ENCODE measurements around the gene TOX2. TPM values are rescaled to one million over a fixed set of nuclear protein-coding genes. Genes with fewer than 3 reads are reported as not detected.

Gene TOX2
- total RNA-seq, 5 donors from 2014 or later (not counting 1 experiment from before 2014, with no cell fraction given) = 0.38 to 3.0 (median 1.6) TPM

- H3K4me1 Mint-ChIP-seq = peaks cover 9 to 28% (median 14%) of the 10 kb centered on the region in 3 donors
- no peaks in the 10 kb centered on the region for H3K9me3 ChIP-seq
- POLR2A ChIA-PET = no interaction called here
- CTCF ChIA-PET = no interaction called here
- no peaks in the 10 kb centered on the region for H3K27me3 Mint-ChIP-seq
- no peak overlapping the region for H3K4me3 Mint-ChIP-seq
- no peak overlapping the region for H3K4me3 ChIP-seq (ENCODE audit: control insufficient read depth in 1 of 2, extremely low read depth in 1 of 2, low read length in 1 of 2)
- H3K36me3 ChIP-seq (ENCODE audit: control insufficient read depth in 2 of 2, extremely low read depth in 1 of 2, insufficient read depth in 1 of 2, low read length in 1 of 2) = peaks cover 0 to 6% of the 10 kb centered on the region in 2 donors
- no peak overlapping the region for H3K27ac Mint-ChIP-seq
- no peak overlapping the region for H3K27ac ChIP-seq (ENCODE audit: low read length)
- WGBS (ENCODE audit: insufficient coverage) = 95% methylated on average over 14 of the region's 16 CpGs
- peak in 2 of 35 experiments; percentile 2 to 21 for DNase-seq
- peaks cover 0 to 14% of the 10 kb centered on the region in 2 experiments for H3K27me3 ChIP-seq (replicated peaks in 1 of 2; ENCODE audit: control insufficient read depth in 2 of 2, extremely low read depth in 1 of 2, insufficient read depth in 2 of 2, low read length in 1 of 2)
- no peak for ATAC-seq (replicated peaks in 1 of 4)
- peaks cover 0 to 7% of the 10 kb centered on the region in 2 experiments for H3K4me1 ChIP-seq (ENCODE audit: control insufficient read depth in 1 of 2, extremely low read depth in 1 of 2, insufficient read depth in 2 of 2, low read length in 2 of 2)
- no peaks in the 10 kb centered on the region for H3K36me3 Mint-ChIP-seq
- H3K9me3 Mint-ChIP-seq = no peaks in the 10 kb centered on the region
Observed at GRCh38 chr20:44054118-44054517, 139.5 kb downstream of the TOX2 start.

GRCh38 chr20:44054849-44055248 lies 140.2 kb downstream of the TOX2 start:
- no peaks in the 10 kb centered on the region for H3K27me3 Mint-ChIP-seq
- H3K4me3 ChIP-seq (ENCODE audit: control insufficient read depth in 1 of 2, extremely low read depth in 1 of 2, low read length in 1 of 2) = no peak overlapping the region
- no peak overlapping the region for H3K27ac ChIP-seq (ENCODE audit: low read length)
- ATAC-seq (replicated peaks in 1 of 4) = no peak
- H3K4me3 Mint-ChIP-seq = no peak overlapping the region
- peaks cover 0 to 14% of the 10 kb centered on the region in 2 experiments for H3K27me3 ChIP-seq (replicated peaks in 1 of 2; ENCODE audit: control insufficient read depth in 2 of 2, extremely low read depth in 1 of 2, insufficient read depth in 2 of 2, low read length in 1 of 2)
- no peak for DNase-seq
- WGBS (ENCODE audit: insufficient coverage) = 100% methylated on average over 1 of the region's 3 CpGs
- no peak overlapping the region for H3K27ac Mint-ChIP-seq
- POLR2A ChIA-PET = no interaction called here
- no peaks in the 10 kb centered on the region for H3K9me3 ChIP-seq
- CTCF ChIA-PET = interaction anchor here in 1 of 2 donors (1.8 kb wide), 1 partner anchor 26 kb away, joined by 4 read pairs; no protein-coding TSS in a partner anchor
- H3K4me1 ChIP-seq (ENCODE audit: control insufficient read depth in 1 of 2, extremely low read depth in 1 of 2, insufficient read depth in 2 of 2, low read length in 2 of 2) = peaks cover 0 to 7% of the 10 kb centered on the region in 2 experiments
- no peaks in the 10 kb centered on the region for H3K36me3 Mint-ChIP-seq
- peaks cover 9 to 28% (median 14%) of the 10 kb centered on the region in 3 donors for H3K4me1 Mint-ChIP-seq
- H3K36me3 ChIP-seq (ENCODE audit: control insufficient read depth in 2 of 2, extremely low read depth in 1 of 2, insufficient read depth in 1 of 2, low read length in 1 of 2) = peaks cover 0 to 6% of the 10 kb centered on the region in 2 donors
- H3K9me3 Mint-ChIP-seq = no peaks in the 10 kb centered on the region

- Mint-ChIP-seq H3K4me1 (peaks cover 18 to 36% (median 22%) of the 10 kb centered on the region in 3 donors), H3K4me3 (no peak overlapping the region), H3K27ac (no peak overlapping the region), H3K9me3 (no peaks in the 10 kb centered on the region), H3K36me3 (no peaks in the 10 kb centered on the region), H3K27me3 (no peaks in the 10 kb centered on the region)
- ChIA-PET POLR2A (no interaction called here), CTCF (interaction anchor here (1.1 to 1.8 kb wide), 2 partner anchors 24 to 25 kb away, joined by 3 to 4 read pairs; no protein-coding TSS in a partner anchor)
- peaks cover 0 to 14% of the 10 kb centered on the region in 2 experiments for H3K27me3 ChIP-seq (replicated peaks in 1 of 2; ENCODE audit: control insufficient read depth in 2 of 2, extremely low read depth in 1 of 2, insufficient read depth in 2 of 2, low read length in 1 of 2)
- peaks cover 0 to 6% of the 10 kb centered on the region in 2 donors for H3K36me3 ChIP-seq (ENCODE audit: control insufficient read depth in 2 of 2, extremely low read depth in 1 of 2, insufficient read depth in 1 of 2, low read length in 1 of 2)
- H3K9me3 ChIP-seq = no peaks in the 10 kb centered on the region
- peak; percentile 41 to 79 (median 67) for DNase-seq
- H3K4me1 ChIP-seq (ENCODE audit: control insufficient read depth in 1 of 2, extremely low read depth in 1 of 2, insufficient read depth in 2 of 2, low read length in 2 of 2) = peaks cover 0 to 7% of the 10 kb centered on the region in 2 experiments
- H3K4me3 ChIP-seq (ENCODE audit: control insufficient read depth in 1 of 2, extremely low read depth in 1 of 2, low read length in 1 of 2) = no peak overlapping the region
- no peak overlapping the region for H3K27ac ChIP-seq (ENCODE audit: low read length)
- ATAC-seq (replicated peaks in 1 of 4) = peak; percentile 81 to 100 (median 94)
- WGBS (ENCODE audit: insufficient coverage) = 71% methylated on average over 9 of the region's 13 CpGs
Observed at GRCh38 chr20:44056010-44056698, 141.5 kb downstream of the TOX2 start.

GRCh38 chr20:44057698-44058675 lies 143.3 kb downstream of the TOX2 start:
- 97% methylated on average over 3 of the region's 5 CpGs for WGBS (ENCODE audit: insufficient coverage)
- Histone ChIP-seq H3K27ac (ENCODE audit: low read length) (no peak overlapping the region), H3K4me1 (ENCODE audit: control insufficient read depth in 1 of 2, extremely low read depth in 1 of 2, insufficient read depth in 2 of 2, low read length in 2 of 2) (peaks cover 0 to 7% of the 10 kb centered on the region in 2 experiments), H3K4me3 (ENCODE audit: control insufficient read depth in 1 of 2, extremely low read depth in 1 of 2, low read length in 1 of 2) (no peak overlapping the region), H3K9me3 (no peaks in the 10 kb centered on the region), H3K27me3 (replicated peaks in 1 of 2; ENCODE audit: control insufficient read depth in 2 of 2, extremely low read depth in 1 of 2, insufficient read depth in 2 of 2, low read length in 1 of 2) (peaks cover 0 to 8% of the 10 kb centered on the region in 2 experiments), H3K36me3 (ENCODE audit: control insufficient read depth in 2 of 2, extremely low read depth in 1 of 2, insufficient read depth in 1 of 2, low read length in 1 of 2) (peaks cover 0 to 3% of the 10 kb centered on the region in 2 donors)
- DNase-seq (peak in 1 of 35 experiments; percentile 16), ATAC-seq (replicated peaks in 1 of 4) (no peak)
- H3K27me3 Mint-ChIP-seq = no peaks in the 10 kb centered on the region
- CTCF ChIA-PET = interaction anchor here (0.6 to 1.5 kb wide), 8 partner anchors 11 to 309 kb away, joined by 3 to 9 read pairs (median 4); no protein-coding TSS in a partner anchor
- H3K9me3 Mint-ChIP-seq = peaks cover 0 to 4% (median 0%) of the 10 kb centered on the region in 3 donors
- POLR2A ChIA-PET = no interaction called here
- no peaks in the 10 kb centered on the region for H3K36me3 Mint-ChIP-seq
- no peak overlapping the region for H3K27ac Mint-ChIP-seq
- peaks cover 20 to 37% (median 34%) of the 10 kb centered on the region in 3 donors for H3K4me1 Mint-ChIP-seq
- no peak overlapping the region for H3K4me3 Mint-ChIP-seq

- peaks cover 19 to 38% of the 10 kb centered on the region in 2 experiments for H3K4me1 ChIP-seq (ENCODE audit: control insufficient read depth in 1 of 2, extremely low read depth in 1 of 2, insufficient read depth in 2 of 2, low read length in 2 of 2)
- POLR2A ChIA-PET = no interaction called here
- peaks cover 0 to 7% of the 10 kb centered on the region in 2 donors for H3K27me3 Mint-ChIP-seq
- no peaks in the 10 kb centered on the region for H3K36me3 Mint-ChIP-seq
- no peak overlapping the region for H3K27ac Mint-ChIP-seq
- H3K9me3 Mint-ChIP-seq = peaks cover 0 to 4% (median 0%) of the 10 kb centered on the region in 3 donors
- no peak overlapping the region for H3K27ac ChIP-seq (ENCODE audit: low read length)
- H3K36me3 ChIP-seq (ENCODE audit: control insufficient read depth in 2 of 2, extremely low read depth in 1 of 2, insufficient read depth in 1 of 2, low read length in 1 of 2) = peaks cover 0 to 7% of the 10 kb centered on the region in 2 donors
- DNase-seq = peak in 1 of 35 experiments; percentile 17
- CTCF ChIA-PET = interaction anchor here in 1 of 2 donors (0.6 kb wide), 1 partner anchor 1516 kb away, joined by 3 read pairs; no protein-coding TSS in a partner anchor
- ATAC-seq (replicated peaks in 1 of 4) = no peak
- 91% methylated on average over 10 of the region's 17 CpGs for WGBS (ENCODE audit: insufficient coverage)
- peaks cover 43 to 64% (median 46%) of the 10 kb centered on the region in 3 donors for H3K4me1 Mint-ChIP-seq
- H3K27me3 ChIP-seq (replicated peaks in 1 of 2; ENCODE audit: control insufficient read depth in 2 of 2, extremely low read depth in 1 of 2, insufficient read depth in 2 of 2, low read length in 1 of 2) = peaks cover 0 to 19% of the 10 kb centered on the region in 2 experiments
- no peaks in the 10 kb centered on the region for H3K9me3 ChIP-seq
- H3K4me3 Mint-ChIP-seq = no peak overlapping the region
- no peak overlapping the region for H3K4me3 ChIP-seq (ENCODE audit: control insufficient read depth in 1 of 2, extremely low read depth in 1 of 2, low read length in 1 of 2)
Observed at GRCh38 chr20:44064501-44065400, 150.1 kb downstream of the TOX2 start.
